GM10266 (cell line): ENCODE measurements around the gene PSORS1C1.

Experiments used
- DNase-seq: peaks from one replicate; pipeline ENCODE4 v3.0.0; 2012; ENCODE audit errors: extremely low spot score
- CTCF ChIP-seq: IDR thresholded peaks from 2 replicates; pipeline ENCODE4 v1.5.1; 2012; ENCODE audit warnings: mild to moderate bottlenecking, low read depth; ENCODE audit not compliant: control insufficient read depth, insufficient read depth; ENCODE audit errors: missing control alignments

Gene PSORS1C1

GRCh38 chr6:31129130-31129529, 14.5 kb downstream of the PSORS1C1 start:
- DNase-seq = no peak
- no peak for TF ChIP-seq CTCF

GRCh38 chr6:31130751-31131150, 16.2 kb downstream of the PSORS1C1 start:
- no peak for DNase-seq
- TF ChIP-seq CTCF = no peak

- no peak for TF ChIP-seq CTCF
- no peak for DNase-seq
These were observed 17.0 kb downstream of the PSORS1C1 start for GRCh38 chr6:31131595-31131994.

- no peak for DNase-seq
- no peak for TF ChIP-seq CTCF
These were observed 18.2 kb downstream of the PSORS1C1 start for GRCh38 chr6:31132806-31133205.

GRCh38 chr6:31135710-31136109, 21.1 kb downstream of the PSORS1C1 start:
- TF ChIP-seq CTCF = no peak
- no peak for DNase-seq

GRCh38 chr6:31138982-31139381, 24.4 kb downstream of the PSORS1C1 start, which contains the start of gene PSORS1C2:
Gene PSORS1C2 (minus strand): TSS chr6:31139066. CDS start chr6:31139026, 40 bp downstream.
- no peak for TF ChIP-seq CTCF
- DNase-seq = no peak

GRCh38 chr6:31139599-31139998, 25.0 kb downstream of the PSORS1C1 start:
- DNase-seq = no peak
- no peak for TF ChIP-seq CTCF
